Stimulated activated CD8-positive, alpha-beta memory T cell treated with anti-CD3 and anti-CD28 coated beads, Interleukin-7, amount 100 ng/mL, for 24 hours (primary cell): Measurements from ENCODE around the gene SLC35F3.

Source experiments
- DNase-seq: peaks from one replicate; pipeline ENCODE4 v3.0.0-alpha.2; 2020; ENCODE audit warnings: low read depth

SLC35F3 gene

DNA sequence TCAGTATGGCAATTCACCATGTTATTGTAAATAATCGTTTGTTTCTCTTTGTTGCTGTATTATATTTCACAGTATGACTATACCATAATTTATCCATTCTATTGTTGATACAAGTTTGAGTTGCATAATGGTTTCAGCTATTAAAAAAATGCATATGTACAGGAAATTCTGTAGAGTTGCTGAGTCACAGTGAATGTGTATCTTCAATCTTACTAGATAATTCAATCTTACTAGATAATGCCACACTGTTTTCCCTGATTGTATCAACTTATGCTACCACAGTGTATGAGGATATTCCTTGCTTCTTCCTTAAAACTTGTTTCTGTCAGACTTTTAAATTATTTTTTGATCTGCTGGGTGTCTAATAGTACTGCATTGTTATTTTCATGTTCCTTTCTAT, 465.3 kb downstream of the SLC35F3 start:
- DNase-seq, result no peak

DNA sequence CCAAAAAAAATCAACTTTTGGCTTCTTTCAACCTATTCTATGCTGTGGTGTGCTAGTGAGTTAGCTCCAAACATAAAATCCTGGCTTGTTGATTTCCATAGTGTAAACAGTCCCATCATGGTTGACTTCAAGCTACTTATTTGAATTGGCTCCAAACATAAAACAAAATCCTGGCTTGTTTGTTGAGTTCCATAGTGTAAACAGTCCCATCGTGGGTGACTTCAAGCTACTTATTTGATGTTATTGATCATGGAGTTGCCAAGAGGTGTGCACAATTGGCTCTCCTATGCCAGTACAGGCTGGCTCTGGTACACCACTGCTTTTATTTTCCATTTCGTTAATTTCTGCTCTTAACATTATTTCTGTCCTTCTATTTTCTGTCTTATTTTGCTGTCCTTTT, 466.9 kb downstream of the SLC35F3 start:
- no peak for DNase-seq

DNA sequence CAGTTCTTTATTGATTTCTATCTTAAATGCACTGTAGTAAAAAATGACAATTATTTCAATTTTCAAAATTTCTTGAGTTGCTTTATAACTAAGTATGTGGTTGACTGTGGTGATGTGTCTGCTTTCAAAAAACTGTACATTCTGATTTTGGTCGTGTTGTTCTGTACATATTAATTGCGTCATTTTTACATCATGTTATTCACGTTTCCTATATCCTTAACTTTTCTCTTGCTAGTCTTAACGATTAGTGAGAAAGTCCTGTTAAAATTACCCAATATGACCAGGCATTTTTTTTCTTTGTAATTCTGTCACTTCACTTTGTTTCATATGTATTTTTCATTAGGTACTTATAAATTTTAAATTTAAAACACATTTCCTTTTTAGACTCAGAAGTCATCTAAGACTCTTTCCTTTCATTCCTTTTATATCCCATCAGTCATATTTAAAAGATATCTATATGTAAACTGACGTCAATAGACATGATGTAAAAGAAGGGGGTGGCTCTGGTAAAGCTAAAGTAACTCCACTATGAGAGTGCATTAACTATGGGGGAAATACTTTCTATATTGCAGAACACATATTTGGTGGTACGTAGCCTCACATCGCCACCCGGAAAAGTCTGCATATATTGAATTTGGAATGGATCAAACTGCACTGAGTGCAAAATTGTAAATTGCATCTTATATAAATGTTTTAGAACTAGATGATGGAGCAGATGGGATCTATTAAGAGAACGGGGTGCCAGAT, 467.7 kb downstream of the SLC35F3 start:
- no peak for DNase-seq

DNA sequence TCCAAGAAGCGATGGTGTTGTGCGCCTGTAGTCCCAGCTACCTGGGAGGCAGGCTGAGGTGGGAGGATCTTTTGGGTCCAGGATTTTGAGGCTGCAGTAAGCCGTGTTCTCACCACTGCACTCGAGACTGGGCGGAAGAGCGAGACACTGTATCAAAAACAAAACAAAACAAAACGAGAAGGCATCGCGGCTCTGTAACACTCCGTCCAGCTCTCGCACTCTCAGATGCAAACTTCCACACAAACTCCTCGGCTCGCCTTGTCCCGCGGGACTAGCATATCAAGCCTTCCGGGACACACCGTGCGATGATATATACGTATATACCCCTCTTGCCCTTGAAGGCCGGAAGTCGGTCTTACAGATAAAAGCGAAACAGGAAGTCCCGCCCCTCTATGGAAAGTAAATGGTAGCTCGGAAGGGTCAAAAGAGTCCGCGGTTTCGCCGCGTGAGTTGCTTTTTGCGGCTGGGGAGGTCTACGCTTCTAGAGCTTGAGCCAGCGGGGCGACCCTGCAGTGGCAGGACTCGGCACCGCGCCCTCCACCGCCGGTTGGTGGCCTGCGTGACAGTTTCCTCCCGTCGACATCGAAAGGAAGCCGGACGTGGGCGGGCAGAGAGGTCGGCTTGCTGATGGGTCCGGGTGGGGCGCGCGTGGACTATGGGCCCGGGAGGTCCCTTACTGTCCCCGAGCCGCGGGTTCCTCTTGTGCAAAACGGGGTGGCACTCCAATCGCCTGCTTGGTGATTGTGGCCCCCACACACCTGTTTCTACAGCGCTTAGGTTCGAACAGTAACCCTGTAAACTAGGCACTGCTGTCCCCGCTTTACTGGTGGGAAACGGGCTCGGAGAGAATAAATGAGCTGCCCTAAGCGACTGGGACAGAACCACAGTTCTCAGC, 468.8 kb downstream of the SLC35F3 start, which contains the start of gene COA6:
Gene COA6 (plus strand): TSS at position 393 of the 895 bp plus-strand sequence. CDS start 11 bp downstream, at position 404.
- peak; percentile 84 for DNase-seq

DNA sequence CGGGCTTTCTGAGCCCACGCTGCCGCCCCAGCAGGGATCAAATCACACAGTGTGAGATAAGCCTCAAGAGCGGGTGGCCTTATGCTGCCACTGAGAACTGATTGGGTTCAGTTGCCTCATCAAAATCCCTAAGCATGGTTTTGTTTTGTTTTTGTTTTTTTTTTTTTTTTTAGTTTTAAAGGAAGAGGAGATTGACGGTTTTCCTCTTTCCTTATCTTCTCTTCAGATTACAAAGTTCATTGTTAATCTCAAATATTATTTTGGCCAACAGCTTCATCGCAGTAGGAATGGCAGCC, 469.4 kb downstream of the SLC35F3 start:
- DNase-seq, result no peak
